ENCODE data around the gene CYB561D2. TPM values are rescaled to one million over a fixed set of nuclear protein-coding genes. Genes with fewer than 3 reads are reported as not detected.

Gene CYB561D2
- total RNA-seq, 1 experiment from 2014 or later = 16.8 TPM

DNA sequence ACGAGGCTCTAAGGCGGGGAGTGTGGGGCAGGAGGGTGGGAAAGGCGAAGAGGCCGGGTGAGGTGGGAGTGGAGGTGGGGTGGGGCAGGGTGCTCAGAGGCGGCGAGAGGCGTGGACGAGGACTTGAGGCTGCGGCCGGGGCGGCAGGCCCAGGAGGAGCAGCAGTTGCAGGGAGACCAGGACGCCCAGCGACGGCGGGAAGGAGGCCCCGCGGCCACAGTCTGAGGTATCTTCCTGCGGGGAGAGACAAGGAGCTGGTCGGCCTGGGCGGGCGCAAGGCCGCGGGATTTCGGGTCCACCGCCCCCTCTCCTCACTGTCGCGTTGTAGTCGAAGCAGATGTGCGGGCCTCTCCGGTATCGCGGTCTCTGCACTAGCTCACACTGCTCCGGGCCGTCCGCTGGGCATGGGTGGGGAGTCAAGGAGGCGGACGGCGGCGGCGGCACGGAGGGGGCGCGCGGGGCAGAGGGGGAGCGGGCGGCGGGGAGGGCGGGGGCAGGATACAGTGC lies 14.0 kb downstream of the CYB561D2 start:
- Mint-ChIP-seq H3K4me1 (peaks cover 12 to 17% of the 10 kb centered on the region in 2 experiments), H3K36me3 (ENCODE audit: insufficient read depth in 1 of 3, low read depth in 3 of 3) (no peaks in the 10 kb centered on the region), H3K4me3 (peak overlapping the region; percentile 68 to 85), H3K27me3 (ENCODE audit: low read depth) (peaks cover 17% of the 10 kb centered on the region), H3K27ac (no peak overlapping the region), H3K9me3 (no peaks in the 10 kb centered on the region; a peak in 1 of 5 replicates)
- Histone ChIP-seq H2AK5ac (ENCODE audit: insufficient read length, low read length) (no peak overlapping the region), H4K20me1 (ENCODE audit: control insufficient read depth, insufficient read depth, insufficient read length) (no peaks in the 10 kb centered on the region), H3K79me1 (ENCODE audit: insufficient read depth, low read depth, low read length, poor library complexity, severe bottlenecking) (no peaks in the 10 kb centered on the region), H4K91ac (ENCODE audit: insufficient read length, low read depth, low read length) (no peak overlapping the region), H3K18ac (ENCODE audit: insufficient read length, low read depth, low read length) (no peak overlapping the region), H3K9ac (ENCODE audit: extremely low read depth, insufficient read length, low read length) (peak overlapping the region; percentile 12), H3K14ac (ENCODE audit: insufficient read depth, low read length) (no peak overlapping the region), H3K23me2 (ENCODE audit: insufficient read length, low read depth, low read length, poor library complexity, severe bottlenecking) (peaks cover 10% of the 10 kb centered on the region), H2BK12ac (ENCODE audit: insufficient read length, low read depth, low read length) (no peak overlapping the region), H2BK120ac (ENCODE audit: low read depth, low read length, poor library complexity, severe bottlenecking) (no peak overlapping the region), H2BK15ac (ENCODE audit: low read depth, low read length) (no peak overlapping the region), H4K5ac (ENCODE audit: insufficient read length, low read depth, low read length) (no peak overlapping the region), H2BK5ac (ENCODE audit: insufficient read length, low read length) (no peak overlapping the region), H3T11ph (ENCODE audit: low read length) (no peak overlapping the region), H3K9me3 (ENCODE audit: control insufficient read depth, low read depth, low read length) (no peaks in the 10 kb centered on the region), H3K27ac (ENCODE audit: insufficient read length, low read depth, low read length) (no peak overlapping the region), H2AFZ (ENCODE audit: low read length) (no peak overlapping the region), H3K56ac (ENCODE audit: insufficient read length, low read depth, low read length) (no peak overlapping the region), H2BK20ac (ENCODE audit: low read depth, low read length, poor library complexity, severe bottlenecking) (no peak overlapping the region), H3K4me1 (ENCODE audit: insufficient read depth, low read length) (no peaks in the 10 kb centered on the region), H3K23ac (ENCODE audit: insufficient read length, low read depth, low read length) (no peak overlapping the region), H4K8ac (replicated peaks; ENCODE audit: insufficient read length, low read depth, low read length) (no peak overlapping the region), H3K4ac (ENCODE audit: low read depth, low read length) (no peak overlapping the region), H3K27me3 (ENCODE audit: insufficient read depth, low read length) (no peaks in the 10 kb centered on the region), H3K79me2 (ENCODE audit: insufficient read depth, low read length) (no peaks in the 10 kb centered on the region), H3K4me2 (ENCODE audit: insufficient read depth, insufficient read length, low read length) (peak overlapping the region; percentile 63)
- no peak for TF ChIP-seq CTCF (conservative IDR thresholded peaks at IDR 0.05)
- no peak for DNase-seq
- no CpG with 5 or more reads among the region's 48 CpGs for WGBS (ENCODE audit: extremely low coverage, insufficient read length, low lambda C conversion rate)

All from H9 (cell line).